ENCODE measurements around the gene TMEM108.

Gene TMEM108

GRCh38 chr3:133113927-133114597 lies 75.9 kb downstream of the TMEM108 start:
- no peak for DNase-seq (ENCODE audit: insufficient read length, low spot score)

GRCh38 chr3:133115176-133115575 lies 77.0 kb downstream of the TMEM108 start:
- FAIRE-seq = no peak
- TF ChIP-seq POLR2A (IDR thresholded peaks at IDR 0.05; ENCODE audit: low read depth, low read length) = no peak
- DNase-seq (ENCODE audit: insufficient read length, low spot score) = no peak

More at GRCh38 chr3:133113927-133114597, 75.9 kb downstream of the TMEM108 start:
- TF ChIP-seq POLR2A (IDR thresholded peaks at IDR 0.05; ENCODE audit: low read depth, low read length) = no peak
- no peak for FAIRE-seq

- no peak for TF ChIP-seq POLR2A (IDR thresholded peaks at IDR 0.05; ENCODE audit: low read depth, low read length)
- FAIRE-seq (no peak), DNase-seq (ENCODE audit: insufficient read length, low spot score) (no peak)
Measured at GRCh38 chr3:133117342-133117741, 79.2 kb downstream of the TMEM108 start.

GRCh38 chr3:133119176-133119575 lies 81.0 kb downstream of the TMEM108 start:
- FAIRE-seq (no peak), DNase-seq (ENCODE audit: insufficient read length, low spot score) (no peak)
- no peak for TF ChIP-seq POLR2A (IDR thresholded peaks at IDR 0.05; ENCODE audit: low read depth, low read length)

- no peak for DNase-seq (ENCODE audit: insufficient read length, low spot score)
- no peak for TF ChIP-seq POLR2A (IDR thresholded peaks at IDR 0.05; ENCODE audit: low read depth, low read length)
- FAIRE-seq = no peak
Measured at GRCh38 chr3:133121450-133121849, 83.3 kb downstream of the TMEM108 start.

- DNase-seq (ENCODE audit: insufficient read length, low spot score) (no peak), FAIRE-seq (no peak)
- no peak for TF ChIP-seq POLR2A (IDR thresholded peaks at IDR 0.05; ENCODE audit: low read depth, low read length)
Measured at GRCh38 chr3:133123636-133124035, 85.4 kb downstream of the TMEM108 start.

GRCh38 chr3:133124511-133124910 lies 86.3 kb downstream of the TMEM108 start:
- TF ChIP-seq POLR2A (IDR thresholded peaks at IDR 0.05; ENCODE audit: low read depth, low read length) = no peak
- FAIRE-seq (no peak), DNase-seq (ENCODE audit: insufficient read length, low spot score) (no peak)

GRCh38 chr3:133125171-133125570 lies 87.0 kb downstream of the TMEM108 start:
- TF ChIP-seq POLR2A (IDR thresholded peaks at IDR 0.05; ENCODE audit: low read depth, low read length) = no peak
- no peak for FAIRE-seq

GRCh38 chr3:133125802-133126201 lies 87.6 kb downstream of the TMEM108 start:
- no peak for TF ChIP-seq POLR2A (IDR thresholded peaks at IDR 0.05; ENCODE audit: low read depth, low read length)
- DNase-seq (ENCODE audit: insufficient read length, low spot score) = no peak
- FAIRE-seq = no peak

More at GRCh38 chr3:133125171-133125570, 87.0 kb downstream of the TMEM108 start:
- no peak for DNase-seq (ENCODE audit: insufficient read length, low spot score)

GRCh38 chr3:133127381-133127780 lies 89.2 kb downstream of the TMEM108 start:
- FAIRE-seq (no peak), DNase-seq (ENCODE audit: insufficient read length, low spot score) (no peak)
- TF ChIP-seq POLR2A (IDR thresholded peaks at IDR 0.05; ENCODE audit: low read depth, low read length) = no peak

GRCh38 chr3:133130168-133130567 lies 92.0 kb downstream of the TMEM108 start:
- FAIRE-seq (no peak), DNase-seq (ENCODE audit: insufficient read length, low spot score) (no peak)
- TF ChIP-seq POLR2A (IDR thresholded peaks at IDR 0.05; ENCODE audit: low read depth, low read length) = no peak

GRCh38 chr3:133135306-133135705 lies 97.1 kb downstream of the TMEM108 start:
- no peak for DNase-seq (ENCODE audit: insufficient read length, low spot score)
- FAIRE-seq = no peak
- no peak for TF ChIP-seq POLR2A (IDR thresholded peaks at IDR 0.05; ENCODE audit: low read depth, low read length)

GRCh38 chr3:133136114-133137041 lies 98.2 kb downstream of the TMEM108 start:
- no peak for DNase-seq (ENCODE audit: insufficient read length, low spot score)
- no peak for FAIRE-seq
- TF ChIP-seq POLR2A (IDR thresholded peaks at IDR 0.05; ENCODE audit: low read depth, low read length) = no peak

Data from H54 (cell line).